ENCODE results near the gene ZNF605.

GRCh38 chr12:132874175-132874574 lies 81.9 kb downstream of the ZNF605 start:
- TF ChIP-seq POLR2AphosphoS5 (IDR thresholded peaks at IDR 0.05; ENCODE audit: low read depth) (no peak), CTCF (IDR thresholded peaks at IDR 0.05; ENCODE audit: insufficient read depth, low read length) (no peak), SPI1 (IDR thresholded peaks at IDR 0.05; ENCODE audit: borderline replicate concordance, low read depth) (no peak), GABPA (IDR thresholded peaks at IDR 0.05; ENCODE audit: low read depth) (no peak), REST (IDR thresholded peaks at IDR 0.05; ENCODE audit: insufficient replicate concordance, low read depth) (no peak)

Measured in HL-60 (cell line).